ENCODE results near the gene KDM1A. TPM values are rescaled to one million over a fixed set of nuclear protein-coding genes. Genes with fewer than 3 reads are reported as not detected.

KDM1A gene
- total and polyA plus RNA-seq, 10 of the 15 experiments (the other 5 are each of a cell fraction or from before 2014, with no cell fraction given), result 39.2 to 118 (median 98.9) TPM

GRCh38 chr1:23100074-23100748, 80.9 kb downstream of the KDM1A start (continued):
- no peak for TF ChIP-seq RELB (IDR thresholded peaks at IDR 0.05; ENCODE audit: low read depth)
- TF ChIP-seq CBFB (IDR thresholded peaks at IDR 0.05; ENCODE audit: low read depth), result peak; percentile 53; the same call in 1 of the 2 replicates
- TF ChIP-seq SMARCA5 (IDR thresholded peaks at IDR 0.05), result no peak
- no peak for TF ChIP-seq TCF12 (IDR thresholded peaks at IDR 0.05; ENCODE audit: low read depth, low read length)
- TF ChIP-seq PRDM15 (CRISPR knock-in tag; IDR thresholded peaks at IDR 0.05), result no peak
- TF ChIP-seq MYB (IDR thresholded peaks at IDR 0.05; ENCODE audit: borderline replicate concordance, low read depth, low read length), result no peak
- TF ChIP-seq ZNF217 (IDR thresholded peaks at IDR 0.05), result no peak
- no peak for TF ChIP-seq TAF1 (IDR thresholded peaks at IDR 0.05; ENCODE audit: borderline replicate concordance, low read depth, low read length)
- TF ChIP-seq KAT2A (conservative IDR thresholded peaks at IDR 0.05; ENCODE audit: control insufficient read depth, low read depth, low read length), result no peak
- no peak for TF ChIP-seq ZNF24 (IDR thresholded peaks at IDR 0.05)
- TF ChIP-seq ATF3 (IDR thresholded peaks at IDR 0.05; ENCODE audit: borderline replicate concordance, extremely low read depth, low read depth, low read length), result no peak
- TF ChIP-seq BHLHE40 (IDR thresholded peaks at IDR 0.05; ENCODE audit: borderline replicate concordance in 1 of 2, low read depth in 2 of 2, low read length in 1 of 2), result peak in 1 of 2 experiments; percentile 29; a peak in 1 of 4 replicates
- no peak for TF ChIP-seq NFYB (IDR thresholded peaks at IDR 0.05; ENCODE audit: insufficient read depth, low read depth, low read length)
- TF ChIP-seq RUNX3 (IDR thresholded peaks at IDR 0.05; ENCODE audit: low read length), result peak; percentile 82
- no peak for TF ChIP-seq KDM1A (IDR thresholded peaks at IDR 0.05; ENCODE audit: borderline replicate concordance)
- no peak for TF ChIP-seq DPF2 (IDR thresholded peaks at IDR 0.05)
- TF ChIP-seq POLR2AphosphoS5 (IDR thresholded peaks at IDR 0.05; ENCODE audit: low read length), result no peak
- TF ChIP-seq E2F8 (IDR thresholded peaks at IDR 0.05; ENCODE audit: low read depth, partially characterized antibody), result no peak
- TF ChIP-seq BCLAF1 (IDR thresholded peaks at IDR 0.05), result no peak

Measured in GM12878 (cell line).